Small intestine (tissue), 16 donors: ENCODE data around the gene RBP7. TPM values are rescaled to one million over a fixed set of nuclear protein-coding genes. Genes with fewer than 3 reads are reported as not detected.
A peak's percentile ranks its signal among the peaks of the same experiment; 100 is the strongest.

Experiments
- DNase-seq, 2 donors: peaks; one replicate each; pipeline versions ENCODE4 v3.0.0 to v3.0.0-alpha.2; 2013
- FAIRE-seq: peaks from 2 replicates; lab custom pipeline; 2012; peaks lifted over from hg19 to GRCh38; lab: Jason Lieb, UNC
- H3K27ac ChIP-seq, 3 donors: one replicate each; pipeline ENCODE4 v1.5.1; 2013; ENCODE audit warnings: low read length in 2 of 3, mild to moderate bottlenecking in 2 of 3, control low read depth in 1 of 3, inconsistent platforms in 1 of 3, low read depth in 1 of 3, moderate library complexity in 1 of 3
- H3K27me3 ChIP-seq, 3 donors: one replicate each; pipeline ENCODE4 v1.6.1; 2013; ENCODE audit warnings: low read length in 3 of 3, inconsistent platforms in 1 of 3; ENCODE audit not compliant: control insufficient read depth in 3 of 3, insufficient read depth in 3 of 3
- H3K36me3 ChIP-seq, 3 donors: one replicate each; pipeline ENCODE4 v1.6.1; 2013; ENCODE audit warnings: low read length in 3 of 3, inconsistent platforms in 1 of 3, low read depth in 1 of 3, mild to moderate bottlenecking in 1 of 3, moderate library complexity in 1 of 3; ENCODE audit not compliant: control insufficient read depth in 3 of 3, insufficient read depth in 2 of 3
- H3K4me1 ChIP-seq, 3 donors: one replicate each; pipeline ENCODE4 v1.6.1; 2013; ENCODE audit warnings: low read length in 2 of 3, inconsistent platforms in 1 of 3, low read depth in 1 of 3, mild to moderate bottlenecking in 1 of 3, moderate library complexity in 1 of 3; ENCODE audit not compliant: control insufficient read depth in 3 of 3, insufficient read depth in 2 of 3
- H3K4me3 ChIP-seq, 3 donors: one replicate each; pipeline ENCODE4 v1.5.1; 2013; ENCODE audit warnings: low read length in 3 of 3, control low read depth in 1 of 3, inconsistent platforms in 1 of 3, low read depth in 1 of 3, mild to moderate bottlenecking in 1 of 3, moderate library complexity in 1 of 3
- H3K9me3 ChIP-seq, 2 donors: one replicate each; pipeline ENCODE4 v1.6.1; 2013; ENCODE audit warnings: low read depth in 1 of 2, low read length in 1 of 2; ENCODE audit not compliant: control insufficient read depth in 2 of 2, insufficient read depth in 1 of 2
- WGBS, 3 donors: extraction: QIAGEN DNeasy Blood & Tissue Kit; methylation state at CpG; one replicate each; pipeline ENCODE4 v1.1.7; 2013; 5-methylcytosine and 5-hydroxymethylcytosine counted together
- long read RNA-seq, 10 donors: transcript quantifications; one replicate each; lab custom pipeline, GENCODE V29; 2026
- polyA plus RNA-seq, 4 donors: library from polyadenylated mRNA; stranded (reverse) in 3 of 4; unstranded in 1 of 4; fragments of 200-250 nt in 3 of 4; fragments of 120-200 nt in 1 of 4; gene quantifications; one replicate each; pipeline versions ENCODE4 v1.2.1 to v1.2.3, GENCODE V29; 2013
- donor health status: healthy with polysubstance abuse.
- donor health status: control.
- donor health status: control.
- donor health status: Bipolar disorder and iron deficiency.
- donor health status: healthy.

RBP7 gene
- polyA plus RNA-seq, result 10 to 100 TPM in 1 of 4 donors, 1 to 10 TPM in 3; 2.5 to 14.9 (median 3.7) TPM
- long read RNA-seq, donor 1, result 0 reads
- long read RNA-seq, donor 2, result 0 reads
- long read RNA-seq, donor 3, partial matches to known transcripts, result 0 of 4 reads
- long read RNA-seq, donor 3, other reads (novel, unspliced or antisense), result 0 of 4 reads
- long read RNA-seq, donor 4, result 0 reads
- long read RNA-seq, donor 5, result 0 reads
- long read RNA-seq, donor 6, result 0 reads
- long read RNA-seq, donor 7, result 0 reads
- long read RNA-seq, donor 8, result 0 reads
- long read RNA-seq, donor 9, partial matches to known transcripts, result 0 of 2 reads
- long read RNA-seq, donor 9, other reads (novel, unspliced or antisense), result 0 of 2 reads
- long read RNA-seq, donor 10, transcript RBP7-201 (4 exons, 636 nt), result major isoform, 6 of 6 reads
- long read RNA-seq, donor 10, partial matches to known transcripts, result 0 of 6 reads
- long read RNA-seq, donor 10, other reads (novel, unspliced or antisense), result 0 of 6 reads

DNA sequence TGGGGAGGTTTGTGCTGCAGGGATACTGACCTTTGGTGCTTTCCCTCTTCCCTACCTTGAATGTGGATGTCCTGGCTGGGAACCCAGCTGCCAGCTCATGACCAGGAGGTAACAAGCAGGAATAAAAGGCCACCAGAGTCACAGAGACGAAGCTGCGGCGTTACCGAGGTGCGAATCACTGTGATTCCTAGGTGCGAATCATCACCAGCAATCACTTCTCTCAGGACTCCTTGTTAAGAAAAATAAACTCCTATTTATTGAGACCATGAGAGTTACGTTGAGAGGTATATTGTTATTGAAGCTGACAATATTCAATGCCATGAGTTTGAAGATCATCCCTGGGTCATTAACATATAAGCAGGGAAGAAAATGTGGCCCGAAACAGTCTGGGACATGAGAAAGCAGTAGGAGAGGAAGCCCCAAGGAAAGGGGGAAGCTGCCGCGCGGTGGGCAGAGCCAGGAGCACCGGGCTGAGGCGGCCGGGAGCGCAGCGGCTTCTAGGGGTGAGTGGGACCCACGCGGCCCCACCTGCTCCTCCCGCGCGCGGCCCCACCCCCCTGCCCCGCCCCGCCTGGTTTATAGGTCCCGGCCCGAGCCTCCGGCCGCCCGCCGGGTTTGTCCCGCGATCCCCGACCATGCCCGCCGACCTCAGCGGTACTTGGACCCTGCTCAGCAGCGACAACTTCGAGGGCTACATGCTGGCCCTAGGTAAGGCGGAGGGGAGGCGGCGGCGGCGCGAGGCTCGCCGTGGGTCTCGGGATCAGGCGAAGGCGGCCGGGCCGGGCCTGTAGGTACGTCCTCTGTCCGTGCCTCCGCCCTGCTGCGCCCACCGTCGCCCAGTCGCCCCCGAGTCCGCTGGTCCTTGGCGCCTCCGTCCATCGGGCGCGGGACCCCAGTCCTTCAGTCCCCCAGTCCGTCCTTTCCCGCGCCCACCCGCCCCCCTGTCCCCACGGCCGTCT is at the start of gene RBP7:
Gene RBP7, plus strand, starts transcription at position 605 of the 959 bp plus-strand sequence. Its CDS starts 31 bp downstream, at position 636.
- Histone ChIP-seq H3K9me3 (no peaks in the 10 kb centered on the region), H3K27ac (no peak within 1 kb of the TSS), H3K27me3 (peaks cover 0 to 34% (median 2%) of the 10 kb centered on the region in 3 donors), H3K4me3 (peak within 1 kb of the TSS; percentile 13 to 56 (median 15)), H3K36me3 (no peaks in the 10 kb centered on the region), H3K4me1 (no peaks in the 10 kb centered on the region)
- DNase-seq, result peak; percentile 9 to 49
- WGBS, 3 donors, result 4 to 6% (median 4%) methylated on average over 40 to 71 of the region's 71 CpGs
- no peak for FAIRE-seq

DNA sequence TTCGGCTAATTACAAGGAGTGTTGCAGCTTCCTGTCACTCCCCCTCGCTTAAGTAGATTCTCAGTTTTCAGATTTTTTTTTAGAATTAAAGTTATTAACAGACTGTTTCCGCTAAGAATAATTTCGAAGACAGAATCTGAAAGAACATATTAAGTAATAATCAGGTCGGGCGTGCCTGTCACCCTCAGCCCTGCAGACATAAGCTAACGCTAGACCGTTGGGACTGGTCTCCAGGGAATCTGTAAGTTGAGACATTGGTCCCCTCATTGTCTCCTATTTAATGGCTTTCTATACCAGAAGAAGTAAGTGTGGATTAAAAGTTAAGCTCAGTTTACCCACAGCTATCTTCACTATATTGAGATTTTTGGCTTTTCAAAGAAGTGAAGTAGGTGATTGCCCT is 39.3 kb upstream of the RBP7 start:
- 88 to 92% (median 91%) methylated on average over 8 of the region's 8 CpGs for WGBS, 3 donors
- no peaks in the 10 kb centered on the region for H3K4me1 ChIP-seq

DNA sequence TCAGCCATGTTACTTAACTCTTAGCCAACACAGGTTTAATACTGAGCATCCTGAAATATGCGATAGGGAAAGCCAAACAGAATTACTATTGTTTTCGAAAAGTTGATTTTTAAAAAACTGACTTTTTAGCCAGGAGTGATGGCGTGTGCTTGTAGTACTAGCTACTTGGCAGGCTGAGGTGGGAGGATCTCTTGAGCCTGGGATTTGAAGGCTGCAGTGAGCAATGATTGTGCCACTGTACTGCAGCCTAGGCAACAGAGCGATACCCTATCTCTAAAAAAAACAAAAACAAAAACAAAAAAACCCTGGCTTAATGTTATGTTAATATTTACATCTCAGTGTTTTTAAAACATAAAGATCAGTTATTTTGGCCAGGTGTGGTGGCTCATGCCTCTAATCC is 37.0 kb upstream of the RBP7 start:
- DNase-seq, result no peak
- no peaks in the 10 kb centered on the region for H3K27me3 ChIP-seq
- H3K36me3 ChIP-seq, result peaks cover 0 to 8% (median 0%) of the 10 kb centered on the region in 3 donors
- H3K9me3 ChIP-seq, result no peaks in the 10 kb centered on the region
- no peaks in the 10 kb centered on the region for H3K4me1 ChIP-seq
- 88 to 96% (median 96%) methylated on average over 4 of the region's 4 CpGs for WGBS, 3 donors
- FAIRE-seq, result no peak
- H3K27ac ChIP-seq, result no peak overlapping the region
- no peak overlapping the region for H3K4me3 ChIP-seq

More for the DNA sequence above, 39.3 kb upstream of the RBP7 start:
- FAIRE-seq, result no peak
- Histone ChIP-seq H3K4me3 (no peak overlapping the region), H3K36me3 (peaks cover 0 to 5% (median 0%) of the 10 kb centered on the region in 3 donors), H3K9me3 (no peaks in the 10 kb centered on the region), H3K27ac (no peak overlapping the region), H3K27me3 (no peaks in the 10 kb centered on the region)
- DNase-seq, result no peak

DNA sequence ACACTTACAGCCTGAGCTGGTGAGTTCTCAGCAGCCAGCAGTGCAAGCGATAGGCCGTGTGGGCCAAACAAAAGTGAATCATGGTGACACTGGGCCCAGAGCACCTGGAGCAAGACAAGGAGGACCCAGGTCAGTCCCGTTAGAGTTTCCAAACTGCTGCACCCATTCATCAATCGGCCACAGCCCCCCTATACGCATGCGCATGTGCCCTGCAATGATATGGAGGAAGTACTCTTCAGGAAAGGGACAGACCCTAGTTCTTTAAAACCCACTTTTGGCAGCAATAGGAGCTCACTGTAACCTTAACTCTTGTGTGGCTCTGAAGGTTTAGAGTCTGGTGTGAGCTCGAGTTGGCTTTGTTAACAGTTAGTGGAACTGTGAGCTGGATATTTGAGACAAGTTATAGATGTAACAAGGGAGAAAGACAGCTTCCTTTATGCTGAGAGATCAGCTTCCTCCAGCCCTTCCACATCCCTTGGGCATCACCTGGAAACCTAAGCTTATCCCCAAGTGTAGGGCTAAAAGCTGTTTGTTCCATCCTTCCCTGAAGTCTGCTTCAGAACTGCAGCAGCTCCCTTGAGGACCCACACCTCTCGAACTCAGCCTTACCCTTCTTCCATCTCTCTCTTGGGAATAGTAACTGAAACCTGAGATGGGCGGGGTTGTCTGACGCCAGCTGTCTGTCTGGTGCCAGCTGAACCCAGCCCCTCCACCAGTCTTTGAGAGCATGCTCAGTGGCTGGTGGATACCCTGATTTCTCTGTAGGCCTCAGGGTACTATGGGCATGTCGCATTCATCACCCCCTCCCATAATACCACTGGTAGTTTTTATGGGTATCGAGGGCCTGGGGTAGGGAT is 36.1 kb upstream of the RBP7 start:
- no peaks in the 10 kb centered on the region for H3K9me3 ChIP-seq
- FAIRE-seq, result no peak
- no peaks in the 10 kb centered on the region for H3K4me1 ChIP-seq
- H3K4me3 ChIP-seq, result no peak overlapping the region
- H3K36me3 ChIP-seq, result peaks cover 0 to 10% (median 0%) of the 10 kb centered on the region in 3 donors
- 77 to 84% (median 81%) methylated on average over 12 of the region's 12 CpGs for WGBS, 3 donors
- no peak overlapping the region for H3K27ac ChIP-seq
- DNase-seq, result no peak
- H3K27me3 ChIP-seq, result no peaks in the 10 kb centered on the region

DNA sequence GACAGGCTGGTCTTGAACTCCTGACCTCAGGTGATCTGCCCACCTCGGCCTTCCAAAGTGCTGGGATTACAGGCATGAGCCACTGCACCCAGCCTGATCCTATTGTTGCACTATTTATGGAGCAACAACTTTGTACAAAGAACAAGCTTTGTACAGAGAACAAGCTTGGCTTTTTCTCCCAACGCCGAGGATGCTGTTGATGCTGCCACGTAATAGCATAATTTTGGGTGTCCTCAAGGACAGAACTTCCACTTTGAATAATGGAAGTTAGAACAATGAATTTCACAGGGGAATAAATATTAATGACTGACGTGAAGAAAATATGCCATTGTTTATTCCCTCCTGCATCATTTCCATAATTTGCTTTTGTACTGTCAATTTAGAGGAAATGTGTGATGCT is 12.8 kb upstream of the RBP7 start:
- no peaks in the 10 kb centered on the region for H3K27me3 ChIP-seq
- FAIRE-seq (no peak), DNase-seq (no peak)
- no peaks in the 10 kb centered on the region for H3K4me1 ChIP-seq
- no peak overlapping the region for H3K27ac ChIP-seq
- H3K4me3 ChIP-seq, result no peak overlapping the region
- H3K36me3 ChIP-seq, result peaks cover 9 to 37% (median 12%) of the 10 kb centered on the region in 3 donors
- no peaks in the 10 kb centered on the region for H3K9me3 ChIP-seq
- 85 to 90% (median 89%) methylated on average over 5 of the region's 5 CpGs for WGBS, 3 donors

DNA sequence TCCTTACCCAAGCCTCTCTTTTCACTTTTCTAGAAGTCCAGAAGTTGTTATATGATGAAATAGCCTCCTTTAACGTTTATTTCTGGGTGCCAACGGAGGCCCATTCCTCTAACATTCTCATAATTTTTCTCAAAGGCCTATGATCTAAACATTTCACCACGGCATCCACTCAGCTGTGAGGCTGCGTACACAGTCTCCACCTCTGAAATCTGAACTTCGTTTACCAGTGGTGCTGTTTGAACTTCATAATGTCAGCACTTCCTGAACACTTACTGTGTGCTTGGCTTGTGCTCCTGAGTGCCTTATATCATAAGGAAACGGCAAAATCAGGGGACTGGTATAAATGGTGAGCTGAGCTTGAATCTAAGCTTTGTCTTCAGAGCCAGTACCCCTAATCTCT is 12.0 kb upstream of the RBP7 start:
- WGBS, 3 donors, result 48 to 60% (median 49%) methylated on average over 6 of the region's 6 CpGs
- DNase-seq (no peak), FAIRE-seq (no peak)
- Histone ChIP-seq H3K27ac (no peak overlapping the region), H3K36me3 (peaks cover 9 to 30% (median 12%) of the 10 kb centered on the region in 3 donors), H3K4me1 (no peaks in the 10 kb centered on the region), H3K27me3 (no peaks in the 10 kb centered on the region), H3K9me3 (no peaks in the 10 kb centered on the region), H3K4me3 (no peak overlapping the region)

DNA sequence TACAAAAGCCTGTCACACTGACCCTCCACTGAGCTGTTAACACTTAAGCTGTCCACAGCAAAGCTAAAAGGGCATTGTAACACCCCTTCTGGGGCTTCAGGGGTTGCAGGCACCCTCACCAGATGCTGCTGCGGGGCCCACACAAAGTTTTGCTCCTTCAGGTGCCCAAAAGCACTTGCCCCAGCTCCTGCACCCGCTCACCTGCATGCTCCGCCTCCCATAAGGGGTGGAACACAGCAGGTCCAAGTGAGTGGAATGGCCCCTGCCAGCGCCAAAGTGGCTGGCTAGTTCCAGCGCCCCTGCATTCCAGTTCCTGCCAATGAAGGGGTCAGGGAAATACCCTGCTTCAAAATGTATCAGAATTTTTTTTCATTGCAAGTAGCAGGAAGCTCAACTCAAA is 7.3 kb upstream of the RBP7 start:
- Histone ChIP-seq H3K27me3 (no peaks in the 10 kb centered on the region), H3K4me3 (no peak overlapping the region), H3K36me3 (peaks cover 0 to 2% (median 0%) of the 10 kb centered on the region in 3 donors), H3K9me3 (no peaks in the 10 kb centered on the region), H3K4me1 (no peaks in the 10 kb centered on the region), H3K27ac (no peak overlapping the region)
- FAIRE-seq (no peak), DNase-seq (no peak)
- 80 to 87% (median 83%) methylated on average over 5 of the region's 5 CpGs for WGBS, 3 donors
